Measurements from ENCODE around the gene XYLT1.

Gene XYLT1

GRCh38 chr16:17345043-17345442 lies 125.7 kb downstream of the XYLT1 start:
- Histone ChIP-seq H2AFZ (ENCODE audit: low read length) (no peak overlapping the region), H3K9me2 (replicated peaks; ENCODE audit: low read depth, low read length) (no peaks in the 10 kb centered on the region), H3K9ac (ENCODE audit: low read depth, low read length, poor library complexity, severe bottlenecking) (no peak overlapping the region), H3K4me3 (ENCODE audit: low read length, poor library complexity, severe bottlenecking) (no peak overlapping the region), H4K20me1 (ENCODE audit: insufficient read depth, low read length, poor library complexity, severe bottlenecking) (peaks cover 69% of the 10 kb centered on the region), H3K36me3 (ENCODE audit: insufficient read depth, low read length) (peaks cover 32% of the 10 kb centered on the region; the same call in 1 of the 2 replicates), H3K79me2 (ENCODE audit: insufficient read depth, low read length) (peaks cover 97% of the 10 kb centered on the region), H3F3A (ENCODE audit: low read depth) (peaks cover 3% of the 10 kb centered on the region; the same call in 1 of the 2 replicates), H3K4me2 (ENCODE audit: low read depth, low read length, poor library complexity, severe bottlenecking) (no peak overlapping the region), H3K4me1 (ENCODE audit: insufficient read depth, low read length, poor library complexity, severe bottlenecking) (peaks cover 58% of the 10 kb centered on the region), H3K9me3 (ENCODE audit: insufficient read depth, low read depth, low read length) (no peaks in the 10 kb centered on the region), H3K27me3 (ENCODE audit: insufficient read depth, low read length, poor library complexity, severe bottlenecking) (no peaks in the 10 kb centered on the region)
- TF ChIP-seq CTCF (conservative IDR thresholded peaks at IDR 0.05; ENCODE audit: low read length) (no peak), EZH2phosphoT487 (IDR thresholded peaks at IDR 0.05; ENCODE audit: borderline replicate concordance) (no peak)

DNA sequence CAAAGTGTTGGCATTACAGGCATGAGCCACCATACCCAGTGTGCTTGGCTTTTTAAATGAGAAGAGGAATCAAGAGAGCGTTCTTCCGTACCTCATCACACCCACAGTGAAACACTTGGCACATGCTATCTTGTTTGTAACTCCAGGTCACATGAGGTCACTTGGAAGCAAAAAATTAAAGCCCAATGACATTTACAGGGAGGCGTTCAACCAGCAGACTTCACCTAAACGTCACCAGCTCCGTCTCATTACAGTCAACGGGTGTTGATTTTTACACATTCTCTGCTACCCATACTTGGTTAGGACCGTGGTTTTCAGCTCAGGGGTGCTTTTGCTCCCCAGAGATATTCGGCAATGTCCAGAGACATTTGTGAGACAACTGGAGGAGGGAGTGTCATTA lies 127.0 kb downstream of the XYLT1 start:
- Histone ChIP-seq H3K9ac (ENCODE audit: low read depth, low read length, poor library complexity, severe bottlenecking) (no peak overlapping the region), H3K9me3 (ENCODE audit: insufficient read depth, low read depth, low read length) (no peaks in the 10 kb centered on the region), H3F3A (ENCODE audit: low read depth) (peaks cover 3% of the 10 kb centered on the region; the same call in 1 of the 2 replicates), H3K4me2 (ENCODE audit: low read depth, low read length, poor library complexity, severe bottlenecking) (no peak overlapping the region), H4K20me1 (ENCODE audit: insufficient read depth, low read length, poor library complexity, severe bottlenecking) (peaks cover 78% of the 10 kb centered on the region), H3K36me3 (ENCODE audit: insufficient read depth, low read length) (peaks cover 30% of the 10 kb centered on the region; the same call in 1 of the 2 replicates), H3K9me2 (replicated peaks; ENCODE audit: low read depth, low read length) (no peaks in the 10 kb centered on the region), H3K27me3 (ENCODE audit: insufficient read depth, low read length, poor library complexity, severe bottlenecking) (no peaks in the 10 kb centered on the region), H3K4me3 (ENCODE audit: low read length, poor library complexity, severe bottlenecking) (no peak overlapping the region), H3K79me2 (ENCODE audit: insufficient read depth, low read length) (peaks cover 98% of the 10 kb centered on the region), H3K4me1 (ENCODE audit: insufficient read depth, low read length, poor library complexity, severe bottlenecking) (peaks cover 61% of the 10 kb centered on the region), H2AFZ (ENCODE audit: low read length) (no peak overlapping the region)
- TF ChIP-seq EZH2phosphoT487 (IDR thresholded peaks at IDR 0.05; ENCODE audit: borderline replicate concordance) (no peak), CTCF (conservative IDR thresholded peaks at IDR 0.05; ENCODE audit: low read length) (no peak)

DNA sequence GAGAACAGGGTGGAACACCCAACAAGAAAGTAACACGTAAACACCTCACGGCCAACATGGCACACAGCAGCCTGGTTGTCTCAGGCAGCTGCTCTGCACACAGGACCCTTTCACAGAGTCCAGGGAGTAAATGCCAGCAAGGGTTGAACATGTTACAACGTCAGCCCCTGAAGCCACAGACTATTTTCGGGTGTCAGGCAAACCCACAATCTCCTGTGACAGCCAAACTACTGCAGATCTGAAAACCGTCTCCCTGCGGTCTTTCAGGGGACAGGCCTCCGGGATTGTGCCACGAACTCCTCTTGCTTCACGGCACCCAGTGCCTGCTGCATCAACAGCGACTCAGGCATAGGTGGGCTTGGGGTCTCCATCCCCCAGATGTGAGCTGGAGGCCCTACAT lies 127.7 kb downstream of the XYLT1 start:
- peak overlapping the region; percentile 48 for H3K9ac ChIP-seq (ENCODE audit: low read depth, low read length, poor library complexity, severe bottlenecking)
- no peak overlapping the region for H3K4me3 ChIP-seq (ENCODE audit: low read length, poor library complexity, severe bottlenecking)
- H3K9me2 ChIP-seq (replicated peaks; ENCODE audit: low read depth, low read length): no peaks in the 10 kb centered on the region
- TF ChIP-seq EZH2phosphoT487 (IDR thresholded peaks at IDR 0.05; ENCODE audit: borderline replicate concordance) (no peak), CTCF (conservative IDR thresholded peaks at IDR 0.05; ENCODE audit: low read length) (no peak)
- peaks cover 26% of the 10 kb centered on the region; the same call in 1 of the 2 replicates for H3K36me3 ChIP-seq (ENCODE audit: insufficient read depth, low read length)
- H4K20me1 ChIP-seq (ENCODE audit: insufficient read depth, low read length, poor library complexity, severe bottlenecking): peaks cover 72% of the 10 kb centered on the region
- peaks cover 3% of the 10 kb centered on the region; the same call in 1 of the 2 replicates for H3F3A ChIP-seq (ENCODE audit: low read depth)
- no peaks in the 10 kb centered on the region for H3K9me3 ChIP-seq (ENCODE audit: insufficient read depth, low read depth, low read length)
- H2AFZ ChIP-seq (ENCODE audit: low read length): no peak overlapping the region
- no peaks in the 10 kb centered on the region for H3K27me3 ChIP-seq (ENCODE audit: insufficient read depth, low read length, poor library complexity, severe bottlenecking)
- H3K79me2 ChIP-seq (ENCODE audit: insufficient read depth, low read length): peaks cover 98% of the 10 kb centered on the region
- peaks cover 61% of the 10 kb centered on the region for H3K4me1 ChIP-seq (ENCODE audit: insufficient read depth, low read length, poor library complexity, severe bottlenecking)
- H3K4me2 ChIP-seq (ENCODE audit: low read depth, low read length, poor library complexity, severe bottlenecking): peak overlapping the region; percentile 39

Measured in Loucy (cell line).